HCT116 (cell line): ENCODE measurements around the gene PGAM5. TPM values are rescaled to one million over a fixed set of nuclear protein-coding genes. Genes with fewer than 3 reads are reported as not detected.

Source experiments
- ATAC-seq: fragments of 200-7000 bp; cut with Tn5 transposase; 2 replicates; pipeline ENCODE4 v1.9.1; 2020; ENCODE audit warnings: mild to moderate bottlenecking, moderate library complexity
- BruUV-seq: library from RNA; stranded (reverse); fragments of 400-500 nt; replicated peaks from 2 replicates; lab custom pipeline; 2021; lab: Mats Ljungman, UMichigan
- CTCF ChIA-PET: fragments of 300-600 bp; sonication (Branson Sonifier 250); formaldehyde crosslinking; loops from one replicate; lab custom pipeline; 2021; ENCODE audit warnings: antibody characterized with exemption; lab: Charles Lee
- POLR2A ChIA-PET: fragments of 300-600, 350-600 bp; sonication (Branson Sonifier 250); formaldehyde crosslinking; loops from one replicate; lab custom pipeline; 2021; ENCODE audit warnings: antibody characterized with exemption; lab: Charles Lee
- RAD21 ChIA-PET, 2 experiments: fragments of 300-600 bp; sonication (Branson Sonifier 250); formaldehyde crosslinking; loops; one replicate each; lab custom pipeline; 2023; ENCODE audit warnings: low total read pairs in 2 of 2; ENCODE audit not compliant: uncharacterized antibody in 2 of 2, unreplicated experiment in 2 of 2, low non-redundant PET in 1 of 2; lab: Charles Lee
- DNase-seq: peaks from one replicate; pipeline ENCODE4 v3.0.0-alpha.2; 2010; ENCODE audit warnings: low read depth, low spot score
- H2AFZ ChIP-seq: fragments of 200-600 bp; shearing (Covaris generic), sonication (generic); 2 replicates; pipeline ENCODE4 v1.6.1; 2017; ENCODE audit warnings: low read depth, mixed run types, mixed read lengths, antibody characterized with exemption, low read length; ENCODE audit not compliant: poor library complexity, severe bottlenecking
- H3K27ac ChIP-seq: 2 replicates; pipeline ENCODE4 v1.5.1; 2012; ENCODE audit warnings: low read depth, low read length
- H3K27me3 ChIP-seq: fragments of 200-600 bp; sonication (generic); 2 replicates; pipeline ENCODE4 v1.6.1; 2016; ENCODE audit warnings: mixed run types, low read length, mixed read lengths; ENCODE audit not compliant: insufficient read depth
- H3K36me3 ChIP-seq, 2 experiments: fragments of 200-500 bp in 1 of 2; fragments of 200-600 bp in 1 of 2; sonication (Bioruptor generic) in 1 of 2; sonication (generic) in 1 of 2; 2 replicates each; pipeline versions ENCODE4 v1.5.1 to v1.6.1; 2014 to 2016; ENCODE audit warnings: low read length in 2 of 2, inconsistent platforms in 1 of 2, mixed read lengths in 1 of 2, mixed run types in 1 of 2; ENCODE audit not compliant: insufficient read depth in 2 of 2, control insufficient read depth in 1 of 2
- H3K4me1 ChIP-seq, 2 experiments: fragments of 200-600 bp in 1 of 2; sonication (generic) in 1 of 2; 2 replicates each; pipeline versions ENCODE4 v1.5.1 to v1.6.1; 2012 to 2017; ENCODE audit warnings: low read length in 2 of 2, inconsistent platforms in 1 of 2, mild to moderate bottlenecking in 1 of 2, mixed read lengths in 1 of 2, mixed run types in 1 of 2, moderate library complexity in 1 of 2; ENCODE audit not compliant: insufficient read depth in 2 of 2, control insufficient read depth in 1 of 2
- H3K4me2 ChIP-seq: fragments of 200-600 bp; sonication (generic); 2 replicates; pipeline ENCODE4 v1.6.1; 2017; ENCODE audit warnings: mixed run types, low read length, mixed read lengths
- H3K4me3 ChIP-seq, 2 experiments: fragments of 200-600 bp in 1 of 2; sonication (generic) in 1 of 2; replicated peaks in 1 of 2; 2 replicates each; pipeline ENCODE4 v1.5.1; 2011 to 2016; ENCODE audit warnings: low read length in 2 of 2, control low read depth in 1 of 2, low read depth in 1 of 2, mild to moderate bottlenecking in 1 of 2, mixed read lengths in 1 of 2, mixed run types in 1 of 2
- H3K79me2 ChIP-seq: fragments of 200-600 bp; sonication (generic); 2 replicates; pipeline ENCODE4 v1.6.1; 2017; ENCODE audit warnings: mild to moderate bottlenecking, mixed run types, low read length, moderate library complexity, mixed read lengths; ENCODE audit not compliant: insufficient read depth
- H3K9ac ChIP-seq: fragments of 200-600 bp; sonication (generic); 2 replicates; pipeline ENCODE4 v1.6.1; 2016; ENCODE audit warnings: low read length, mixed read lengths
- H3K9me2 ChIP-seq: fragments of 200-600 bp; sonication (generic), shearing (Covaris generic); 2 replicates; pipeline ENCODE4 v1.6.1; 2017; ENCODE audit warnings: mixed run types, mild to moderate bottlenecking, moderate library complexity; ENCODE audit not compliant: insufficient read depth
- H3K9me3 ChIP-seq, 2 experiments: fragments of 200-500 bp in 1 of 2; fragments of 200-600 bp in 1 of 2; sonication (Bioruptor generic) in 1 of 2; sonication (generic) in 1 of 2; 2 replicates each; pipeline ENCODE4 v1.6.1; 2014 to 2017; ENCODE audit warnings: low read length in 2 of 2, mixed read lengths in 2 of 2, inconsistent platforms in 1 of 2, low read depth in 1 of 2, mild to moderate bottlenecking in 1 of 2, mixed run types in 1 of 2, moderate library complexity in 1 of 2; ENCODE audit not compliant: control insufficient read depth in 1 of 2, insufficient read depth in 1 of 2
- H4K20me1 ChIP-seq: fragments of 200-600 bp; sonication (generic), shearing (Covaris generic); 2 replicates; pipeline ENCODE4 v1.6.1; 2017; ENCODE audit warnings: mixed run types, mild to moderate bottlenecking, moderate library complexity; ENCODE audit not compliant: insufficient read depth
- CEBPB ChIP-seq: IDR thresholded peaks from 2 replicates; pipeline ENCODE4 v1.6.1; 2012; ENCODE audit warnings: low read depth
- CTCF ChIP-seq, 3 experiments: fragments of 200-600 bp in 1 of 3; sonication (generic) in 1 of 3; IDR thresholded peaks in 2 of 3; conservative IDR thresholded peaks in 1 of 3; 2 replicates each; pipeline ENCODE4 v1.5.1; 2012 to 2017; ENCODE audit warnings: low read depth in 2 of 3, low read length in 2 of 3, antibody characterized with exemption in 1 of 3, borderline replicate concordance in 1 of 3, control low read depth in 1 of 3, mild to moderate bottlenecking in 1 of 3, mixed read lengths in 1 of 3, mixed run types in 1 of 3, moderate library complexity in 1 of 3; ENCODE audit not compliant: insufficient read depth in 1 of 3
- EZH2 ChIP-seq: fragments of 200-600 bp; sonication (generic); IDR thresholded peaks from 2 replicates; pipeline ENCODE4 v1.6.1; 2017; ENCODE audit warnings: antibody characterized with exemption, mixed run types
- MAX ChIP-seq: IDR thresholded peaks from 2 replicates; pipeline ENCODE4 v1.6.1; 2012
- POLR2A ChIP-seq: IDR thresholded peaks from 2 replicates; pipeline ENCODE4 v1.7.0; 2011; ENCODE audit warnings: borderline replicate concordance; ENCODE audit not compliant: insufficient read depth, insufficient read length; ENCODE audit errors: extremely low read depth
- RAD21 ChIP-seq: IDR thresholded peaks from 2 replicates; pipeline ENCODE4 v1.6.1; 2012; ENCODE audit warnings: low read depth, mild to moderate bottlenecking
- REST ChIP-seq: IDR thresholded peaks from 2 replicates; pipeline ENCODE4 v1.6.1; 2012; ENCODE audit warnings: low read depth
- ZNF274 ChIP-seq: fragments of 200-500 bp; sonication (Bioruptor generic); IDR thresholded peaks from 2 replicates; pipeline ENCODE4 v1.6.1; 2014; ENCODE audit warnings: mild to moderate bottlenecking, low read depth, low read length, inconsistent platforms
- intact Hi-C: fragments of 100-400 bp; cut with micrococcal nuclease; formaldehyde crosslinking; loops from 2 replicates; pipeline ENCODE4 v1.10.0; 2022
- total RNA-seq: library from RNA; stranded (reverse); gene quantifications from one replicate; pipeline ENCODE4 v1.2.1, GENCODE V29; 2021; ENCODE audit not compliant: unreplicated experiment
- TF ChIP-seq, protein P1 (sequence below): IDR thresholded peaks from 2 replicates; pipeline ENCODE4 v1.6.1; 2012

The PGAM5 gene
- total RNA-seq, 1 experiment from 2014 or later = 98.3 TPM

- Histone ChIP-seq H3K79me2 (peaks cover 4% of the 10 kb centered on the region; the same call in 1 of the 2 replicates), H3K4me2 (no peak overlapping the region), H4K20me1 (peaks cover 3% of the 10 kb centered on the region; the same call in 1 of the 2 replicates), H3K4me3 (no peak overlapping the region), H3K27ac (no peak overlapping the region), H3K4me1 (peaks cover 0 to 3% of the 10 kb centered on the region in 2 experiments; a peak in 1 of 4 replicates), H3K36me3 (peaks cover 42 to 51% of the 10 kb centered on the region in 2 experiments), H3K9me2 (no peaks in the 10 kb centered on the region), H2AFZ (no peak overlapping the region), H3K9me3 (no peaks in the 10 kb centered on the region), H3K9ac (no peak overlapping the region), H3K27me3 (no peaks in the 10 kb centered on the region)
- no peak for DNase-seq
- intact Hi-C loops = no loop called here
- no peak for ATAC-seq
- ChIA-PET RAD21 (no interaction called here), CTCF (no interaction called here), POLR2A (no interaction called here)
- no TSS peak for BruUV-seq
- TF ChIP-seq MAX (no peak), CTCF (IDR thresholded peaks at IDR 0.05 in 2 of 3, conservative IDR thresholded peaks at IDR 0.05 in 1 of 3; ENCODE audit: borderline replicate concordance in 1 of 3, insufficient read depth in 1 of 3, low read depth in 2 of 3, low read length in 2 of 3) (no peak), EZH2 (no peak), CEBPB (no peak), POLR2A (no peak), REST (no peak), RAD21 (no peak), ZNF274 (no peak)
- TF ChIP-seq, protein P1, sequence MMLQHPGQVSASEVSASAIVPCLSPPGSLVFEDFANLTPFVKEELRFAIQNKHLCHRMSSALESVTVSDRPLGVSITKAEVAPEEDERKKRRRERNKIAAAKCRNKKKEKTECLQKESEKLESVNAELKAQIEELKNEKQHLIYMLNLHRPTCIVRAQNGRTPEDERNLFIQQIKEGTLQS = no peak
Measured at GRCh38 chr12:132726386-132726785, 15.7 kb downstream of the PGAM5 start.
